H1 (cell line): ENCODE measurements around the gene IDI1. TPM values are rescaled to one million over a fixed set of nuclear protein-coding genes. Genes with fewer than 3 reads are reported as not detected.

ENCODE experiments used
- CTBP2 ChIP-seq: IDR thresholded peaks from 2 replicates; pipeline ENCODE4 v1.7.0; 2011; ENCODE audit warnings: borderline replicate concordance, mild to moderate bottlenecking, moderate library complexity, mixed read lengths, low read length; ENCODE audit not compliant: insufficient read depth, insufficient read length
- TAF7 ChIP-seq: optimal IDR thresholded peaks from 2 replicates; pipeline ENCODE3; 2011; ENCODE audit warnings: low read depth, mild to moderate bottlenecking, inconsistent platforms, low read length, moderate library complexity, borderline replicate concordance
- polyA plus RNA-seq, 7 experiments: library from polyadenylated mRNA; depleted of rRNA in 3 of 7; stranded (reverse) in 5 of 7; unstranded in 2 of 7; fragments of >200 nt in 5 of 7; fragments of 200-250 nt in 2 of 7; gene quantifications; 1 replicate in 5 of 7; 2 replicates in 1 of 7; 4 replicates in 1 of 7; pipeline versions ENCODE4 v1.2.1 to v1.2.3, GENCODE V29; 2011 to 2013; ENCODE audit warnings: missing spikeins in 2 of 7, mixed read lengths in 2 of 7
- total RNA-seq: library from RNA; stranded (reverse); fragmentation: NEBNext Ultra II Directional; extraction: Animal tissue kit (Norgen Biotek cat#: 25700); gene quantifications from 2 replicates; pipeline ENCODE4 v1.2.1, GENCODE V29; 2021

IDI1 gene
- total and polyA plus RNA-seq, 2 of the 8 experiments (the other 6 are each of a cell fraction or from before 2014, with no cell fraction given), result 35.3 to 56.6 TPM

- TF ChIP-seq TAF7, result no peak
- no peak for TF ChIP-seq CTBP2
These were observed 52.9 kb downstream of the IDI1 start (continued) for GRCh38 chr10:996031-996430.
